H1 (cell line): ENCODE measurements around the gene ZNF426. TPM values are rescaled to one million over a fixed set of nuclear protein-coding genes. Genes with fewer than 3 reads are reported as not detected.
A peak's percentile ranks its signal among the peaks of the same experiment; 100 is the strongest.

ENCODE experiments used
- CTCF ChIA-PET: fragments of 300-600 bp; sonication (Branson Sonifier 250); formaldehyde crosslinking; loops from one replicate; lab custom pipeline; 2021; ENCODE audit not compliant: partially characterized antibody; lab: Charles Lee
- POLR2A ChIA-PET: fragments of 300-600 bp; sonication (Branson Sonifier 250); formaldehyde crosslinking; loops from one replicate; lab custom pipeline; 2021; ENCODE audit warnings: inconsistent platforms; ENCODE audit not compliant: partially characterized antibody; lab: Charles Lee
- DNase-seq, 2 experiments: peaks; one replicate each; pipeline versions ENCODE4 v3.0.0 to v3.0.0-alpha.2; 2010 to 2022; ENCODE audit warnings: low spot score in 2 of 2, low read depth in 1 of 2, mixed read lengths in 1 of 2
- FAIRE-seq: peaks from 2 replicates; lab custom pipeline; 2011; peaks lifted over from hg19 to GRCh38; lab: Jason Lieb, UNC
- H2AFZ ChIP-seq: 2 replicates; pipeline ENCODE4 v1.8.1; 2012; ENCODE audit warnings: low read length, inconsistent platforms
- H2AK5ac ChIP-seq: 2 replicates; pipeline ENCODE4 v1.6.1; 2013; ENCODE audit warnings: low read depth, low read length
- H2BK120ac ChIP-seq: replicated peaks from 2 replicates; pipeline ENCODE3; 2013; ENCODE audit warnings: low read depth, low read length, inconsistent platforms
- H2BK12ac ChIP-seq: 2 replicates; pipeline ENCODE4 v1.6.1; 2013; ENCODE audit warnings: low read depth, low read length
- H2BK15ac ChIP-seq: 2 replicates; pipeline ENCODE4 v1.6.1; 2013; ENCODE audit warnings: low read length
- H2BK20ac ChIP-seq: 2 replicates; pipeline ENCODE4 v1.6.1; 2013; ENCODE audit warnings: low read length
- H2BK5ac ChIP-seq: 2 replicates; pipeline ENCODE4 v1.6.1; 2013; ENCODE audit warnings: low read depth, low read length
- H3K14ac ChIP-seq: 2 replicates; pipeline ENCODE4 v1.6.1; 2013; ENCODE audit warnings: inconsistent platforms; ENCODE audit not compliant: insufficient read length
- H3K18ac ChIP-seq: 2 replicates; pipeline ENCODE4 v1.6.1; 2013; ENCODE audit warnings: low read length; ENCODE audit errors: extremely low read depth
- H3K23ac ChIP-seq: 2 replicates; pipeline ENCODE4 v1.6.1; 2013; ENCODE audit warnings: inconsistent platforms; ENCODE audit not compliant: insufficient read length
- H3K23me2 ChIP-seq: 2 replicates; pipeline ENCODE4 v1.6.1; 2013; ENCODE audit warnings: low read depth, low read length
- H3K27ac ChIP-seq: 2 replicates; pipeline ENCODE4 v1.6.1; 2011; ENCODE audit warnings: low read depth, low read length, inconsistent platforms
- H3K27me3 ChIP-seq, 4 experiments: replicated peaks in 1 of 4; 1 replicate in 1 of 4; 2 replicates in 3 of 4; pipeline versions ENCODE4 v1.6.1 to v1.8.1; 2011 to 2013; ENCODE audit warnings: low read length in 3 of 4, mild to moderate bottlenecking in 3 of 4, inconsistent platforms in 2 of 4, mixed read lengths in 2 of 4, moderate library complexity in 1 of 4; ENCODE audit not compliant: control insufficient read depth in 3 of 4, insufficient read depth in 3 of 4; ENCODE audit errors: extremely low read depth in 1 of 4
- H3K36me3 ChIP-seq, 4 experiments: 2 replicates each; pipeline versions ENCODE4 v1.6.1 to v1.8.1; 2011 to 2013; ENCODE audit warnings: mild to moderate bottlenecking in 4 of 4, low read length in 3 of 4, moderate library complexity in 2 of 4, control low read depth in 1 of 4, inconsistent platforms in 1 of 4; ENCODE audit not compliant: insufficient read depth in 4 of 4, control insufficient read depth in 2 of 4
- H3K4ac ChIP-seq: replicated peaks from 2 replicates; pipeline ENCODE3; 2013; ENCODE audit warnings: low read length, low read depth, mixed read lengths, inconsistent platforms; ENCODE audit not compliant: insufficient read length
- H3K4me1 ChIP-seq, 4 experiments: replicated peaks in 1 of 4; 1 replicate in 1 of 4; 2 replicates in 3 of 4; pipeline versions ENCODE4 v1.6.1 to v1.8.1; 2011 to 2013; ENCODE audit warnings: low read length in 3 of 4, inconsistent platforms in 2 of 4, mixed read lengths in 1 of 4; ENCODE audit not compliant: insufficient read depth in 4 of 4, control insufficient read depth in 3 of 4
- H3K4me2 ChIP-seq, 2 experiments: 2 replicates each; pipeline versions ENCODE4 v1.6.1 to v1.8.1; 2011 to 2013; ENCODE audit warnings: low read depth in 2 of 2, low read length in 2 of 2, control low read depth in 1 of 2, inconsistent platforms in 1 of 2, mild to moderate bottlenecking in 1 of 2; ENCODE audit not compliant: insufficient read depth in 1 of 2
- H3K4me3 ChIP-seq, 4 experiments: fragments of 200-600, 300-600 bp in 1 of 4; sonication (generic), shearing (Covaris generic), sonication (Bioruptor Twin) in 1 of 4; 2 replicates each; pipeline versions ENCODE4 v1.5.1 to v1.8.1; 2011 to 2016; ENCODE audit warnings: low read length in 4 of 4, low read depth in 3 of 4, control low read depth in 2 of 4, inconsistent platforms in 2 of 4, mild to moderate bottlenecking in 2 of 4, mixed read lengths in 1 of 4, moderate library complexity in 1 of 4; ENCODE audit not compliant: insufficient read depth in 2 of 4; ENCODE audit errors: extremely low read depth in 1 of 4
- H3K56ac ChIP-seq: replicated peaks from 2 replicates; pipeline ENCODE3; 2013; ENCODE audit warnings: low read depth, mild to moderate bottlenecking, mixed read lengths, low read length, inconsistent platforms; ENCODE audit not compliant: insufficient read length
- H3K79me1 ChIP-seq: 2 replicates; pipeline ENCODE4 v1.6.1; 2013; ENCODE audit warnings: low read depth, low read length, control low read depth
- H3K79me2 ChIP-seq, 2 experiments: 2 replicates each; pipeline versions ENCODE4 v1.6.1 to v1.8.1; 2012 to 2013; ENCODE audit warnings: low read length in 2 of 2, mild to moderate bottlenecking in 2 of 2, inconsistent platforms in 1 of 2; ENCODE audit not compliant: insufficient read depth in 2 of 2, control insufficient read depth in 1 of 2
- H3K9ac ChIP-seq, 4 experiments: replicated peaks in 1 of 4; 1 replicate in 1 of 4; 2 replicates in 3 of 4; pipeline versions ENCODE4 v1.6.1 to v1.8.1; 2011 to 2013; ENCODE audit warnings: low read depth in 3 of 4, low read length in 3 of 4, control low read depth in 2 of 4, mild to moderate bottlenecking in 2 of 4, moderate library complexity in 2 of 4, inconsistent platforms in 1 of 4; ENCODE audit errors: extremely low read depth in 1 of 4
- H3K9me3 ChIP-seq, 2 experiments: 2 replicates each; pipeline versions ENCODE4 v1.6.1 to v1.8.1; 2012 to 2013; ENCODE audit warnings: mild to moderate bottlenecking in 2 of 2, moderate library complexity in 2 of 2, control low read depth in 1 of 2, inconsistent platforms in 1 of 2, low read depth in 1 of 2, low read length in 1 of 2, mixed read lengths in 1 of 2; ENCODE audit not compliant: insufficient read depth in 2 of 2
- H4K20me1 ChIP-seq, 2 experiments: replicated peaks in 1 of 2; 2 replicates each; pipeline versions ENCODE3 to v1.8.1; 2011 to 2013; ENCODE audit warnings: inconsistent platforms in 2 of 2, low read length in 2 of 2, mild to moderate bottlenecking in 1 of 2; ENCODE audit not compliant: insufficient read depth in 2 of 2, control insufficient read depth in 1 of 2
- H4K5ac ChIP-seq: 2 replicates; pipeline ENCODE4 v1.6.1; 2013; ENCODE audit warnings: low read length, low read depth, mixed read lengths, inconsistent platforms; ENCODE audit not compliant: insufficient read length
- H4K8ac ChIP-seq: 2 replicates; pipeline ENCODE4 v1.8.0; 2013; ENCODE audit warnings: mild to moderate bottlenecking, moderate library complexity, low read length, inconsistent platforms; ENCODE audit not compliant: insufficient read depth; ENCODE audit errors: extremely low read depth
- H4K91ac ChIP-seq: replicated peaks from 2 replicates; pipeline ENCODE3; 2013; ENCODE audit warnings: low read length, mixed read lengths, inconsistent platforms; ENCODE audit not compliant: insufficient read length
- POLR2AphosphoS5 ChIP-seq: IDR thresholded peaks from 2 replicates; pipeline ENCODE4 v1.6.1; 2011; ENCODE audit warnings: low read depth, low read length
- SIRT6 ChIP-seq: IDR thresholded peaks from one replicate; pipeline ENCODE4 v1.7.1; 2012; ENCODE audit warnings: low read length, inconsistent platforms
- WGBS, 2 experiments: shearing (Covaris generic) in 1 of 2; methylation state at CpG; one replicate each; pipeline versions ENCODE4 v1.1.6 to v1.1.7; 2013 to 2015; ENCODE audit warnings: low lambda C conversion rate in 2 of 2, mixed read lengths in 2 of 2, inconsistent platforms in 1 of 2, low coverage in 1 of 2, missing lambda C conversion rate in 1 of 2; ENCODE audit not compliant: insufficient replicate concordance in 2 of 2, insufficient coverage in 1 of 2, insufficient read length in 1 of 2; ENCODE audit errors: extremely low coverage in 1 of 2, missing lambda C conversion rate in 1 of 2; 5-methylcytosine and 5-hydroxymethylcytosine counted together
- polyA plus RNA-seq, 7 experiments: library from polyadenylated mRNA; depleted of rRNA in 3 of 7; stranded (reverse) in 5 of 7; unstranded in 2 of 7; fragments of >200 nt in 5 of 7; fragments of 200-250 nt in 2 of 7; gene quantifications; 1 replicate in 5 of 7; 2 replicates in 1 of 7; 4 replicates in 1 of 7; pipeline versions ENCODE4 v1.2.1 to v1.2.3, GENCODE V29; 2011 to 2013; ENCODE audit warnings: missing spikeins in 2 of 7, mixed read lengths in 2 of 7
- total RNA-seq: library from RNA; stranded (reverse); fragmentation: NEBNext Ultra II Directional; extraction: Animal tissue kit (Norgen Biotek cat#: 25700); gene quantifications from 2 replicates; pipeline ENCODE4 v1.2.1, GENCODE V29; 2021

ZNF426 gene
- total and polyA plus RNA-seq, 2 of the 8 experiments (the other 6 are each of a cell fraction or from before 2014, with no cell fraction given): 3.6 to 27.9 TPM

- FAIRE-seq (no peak), DNase-seq (no peak)
- Histone ChIP-seq H3K23ac (no peak overlapping the region), H4K5ac (no peak overlapping the region), H4K91ac (no peak overlapping the region), H4K20me1 (peaks cover 22 to 25% of the 10 kb centered on the region in 2 experiments), H3K27ac (no peak overlapping the region), H3K4me2 (peak overlapping the region; percentile 75 to 97), H2BK120ac (no peak overlapping the region), H3K79me1 (no peaks in the 10 kb centered on the region; the same call in 1 of the 2 replicates), H2BK20ac (no peak overlapping the region), H2AK5ac (no peak overlapping the region; the same call in 1 of the 2 replicates), H2BK5ac (peak overlapping the region; percentile 30; the same call in 1 of the 2 replicates), H3K4ac (no peak overlapping the region), H3K36me3 (peaks cover 0 to 20% (median 6%) of the 10 kb centered on the region in 4 experiments; a peak in 3 of 8 replicates), H3K14ac (no peak overlapping the region), H2BK15ac (0 out of 2 replicates have a peak overlapping the region, but pooled peaks have one; percentile 5), H3K4me1 (peaks cover 0 to 6% (median 4%) of the 10 kb centered on the region in 4 experiments; a peak in 5 of 7 replicates), H3K18ac (peak overlapping the region; percentile 85; the same call in 1 of the 2 replicates), H3K79me2 (peaks cover 76 to 86% of the 10 kb centered on the region in 2 experiments), H3K9me3 (no peaks in the 10 kb centered on the region), H3K4me3 (peak overlapping the region in 1 of 4 experiments; percentile 99; a peak in 4 of 8 replicates), H3K9ac (0 out of 7 replicates have a peak overlapping the region, but pooled peaks of 1 of the 4 experiments have one; percentile 4), H2BK12ac (0 out of 2 replicates have a peak overlapping the region, but pooled peaks have one; percentile 17), H3K23me2 (peaks cover 8% of the 10 kb centered on the region; the same call in 1 of the 2 replicates), H3K56ac (no peak overlapping the region), H4K8ac (no peak overlapping the region), H3K27me3 (no peaks in the 10 kb centered on the region), H2AFZ (no peak overlapping the region)
- ChIA-PET CTCF (interaction anchor here (0.5 kb wide), 1 partner anchor 134 kb away, joined by 3 read pairs; no protein-coding TSS in a partner anchor), POLR2A (interaction anchor here (0.7 to 3.0 kb wide), 3 partner anchors 12 to 960 kb away, joined by 3 to 25 read pairs (median 5); no protein-coding TSS in a partner anchor)
- TF ChIP-seq SIRT6: no peak
- TF ChIP-seq POLR2AphosphoS5: 0 out of 2 replicates have a peak, but pooled peaks have one; percentile 8
- WGBS, 2 experiments: 76% methylated on average over 5 of the region's 5 CpGs; no CpG with 5 or more reads in 1 of the 2 experiments
Measured at GRCh38 chr19:9580728-9581127, 42.3 kb upstream of the ZNF426 start.
